GM18909 (cell line): Measurements from ENCODE around the gene FHL3.

ENCODE experiments used
- ATAC-seq: cut with Tn5 transposase; IDR thresholded peaks from one replicate; pipeline ENCODE4 v1.9.1; 2021; ENCODE audit warnings: mild to moderate bottlenecking; ENCODE audit not compliant: unreplicated experiment, poor library complexity

FHL3 gene, protein sequence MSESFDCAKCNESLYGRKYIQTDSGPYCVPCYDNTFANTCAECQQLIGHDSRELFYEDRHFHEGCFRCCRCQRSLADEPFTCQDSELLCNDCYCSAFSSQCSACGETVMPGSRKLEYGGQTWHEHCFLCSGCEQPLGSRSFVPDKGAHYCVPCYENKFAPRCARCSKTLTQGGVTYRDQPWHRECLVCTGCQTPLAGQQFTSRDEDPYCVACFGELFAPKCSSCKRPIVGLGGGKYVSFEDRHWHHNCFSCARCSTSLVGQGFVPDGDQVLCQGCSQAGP

DNA sequence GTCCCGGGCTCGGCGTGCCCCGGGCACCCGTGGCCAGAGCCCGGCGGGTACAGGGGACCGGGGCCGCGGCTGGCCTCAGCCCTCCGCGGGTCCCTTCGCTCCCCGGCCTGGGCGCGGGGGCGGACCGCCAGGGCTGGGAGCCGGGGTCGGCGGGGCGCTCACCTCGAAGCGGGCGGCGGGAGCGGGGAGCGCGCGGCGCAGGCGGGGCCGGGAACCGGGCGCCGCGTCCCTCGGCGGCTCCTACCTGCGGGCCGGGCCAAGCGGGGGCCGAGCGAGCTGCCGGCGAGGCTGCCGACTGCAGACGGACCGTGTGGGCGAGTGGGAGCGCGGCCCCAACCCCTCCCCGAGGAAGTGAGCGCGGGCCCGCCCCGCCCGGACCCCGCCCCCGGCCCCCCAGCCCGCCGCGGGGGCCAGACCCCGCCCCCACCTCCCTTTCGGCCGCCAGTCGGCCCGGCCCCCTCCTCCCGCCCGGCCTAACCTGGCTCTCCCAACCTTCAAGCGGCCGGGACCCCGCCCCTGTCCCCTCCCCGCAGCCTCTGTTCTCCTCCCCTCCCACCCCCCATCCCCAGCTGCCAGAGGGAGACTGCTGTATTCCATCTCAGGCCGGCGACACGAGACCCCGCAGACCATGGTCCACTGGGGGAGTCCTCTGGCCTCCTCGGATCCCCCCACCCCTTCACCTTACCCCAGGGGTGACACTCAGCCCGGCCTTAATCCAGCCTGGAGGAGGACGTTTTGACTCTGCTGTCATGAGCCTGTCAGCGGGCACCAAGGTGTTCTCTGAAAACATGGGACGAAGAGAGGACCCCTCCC, at the start of gene FHL3:
FHL3 (minus strand) TSS at position 320 of the 813 bp plus-strand sequence. CDS start 6,102 bp downstream, outside the sequence.
- ATAC-seq: peak; percentile 38

- ATAC-seq: no peak
Observed at GRCh38 chr1:38053416-38054091, 48.2 kb upstream of the FHL3 start.

DNA sequence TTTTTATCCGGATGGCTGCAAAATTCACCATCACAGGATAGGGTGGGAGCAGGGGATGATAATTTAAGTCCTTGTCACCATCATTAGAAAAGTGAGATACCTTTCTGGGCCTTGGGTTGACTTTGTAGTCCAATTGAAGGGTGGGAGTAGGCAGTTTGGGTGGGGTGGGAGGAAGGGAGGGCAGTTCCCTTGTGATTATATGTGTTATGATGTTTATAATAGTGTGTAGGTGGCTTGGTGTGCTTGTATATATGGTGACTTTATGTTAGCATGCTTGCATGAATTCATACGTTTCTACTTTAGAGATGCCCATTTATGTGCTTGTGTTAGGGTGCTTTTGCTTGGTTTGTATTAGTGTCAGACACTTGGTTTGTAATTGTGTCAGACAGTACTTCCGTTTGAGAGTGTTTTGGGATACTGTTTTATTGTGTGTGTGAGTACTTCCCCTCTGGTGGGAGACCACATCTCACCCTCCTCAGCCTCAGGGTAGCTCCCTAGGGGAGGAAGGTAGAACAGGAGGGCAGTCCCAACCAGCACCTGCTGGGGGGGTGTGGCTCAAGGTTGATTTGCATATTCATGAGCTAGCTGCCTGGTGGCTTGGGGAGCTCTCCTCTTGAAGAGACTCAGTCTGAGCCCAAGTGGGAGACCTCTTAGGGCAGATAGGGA, 47.6 kb upstream of the FHL3 start:
- ATAC-seq: peak; percentile 62

DNA sequence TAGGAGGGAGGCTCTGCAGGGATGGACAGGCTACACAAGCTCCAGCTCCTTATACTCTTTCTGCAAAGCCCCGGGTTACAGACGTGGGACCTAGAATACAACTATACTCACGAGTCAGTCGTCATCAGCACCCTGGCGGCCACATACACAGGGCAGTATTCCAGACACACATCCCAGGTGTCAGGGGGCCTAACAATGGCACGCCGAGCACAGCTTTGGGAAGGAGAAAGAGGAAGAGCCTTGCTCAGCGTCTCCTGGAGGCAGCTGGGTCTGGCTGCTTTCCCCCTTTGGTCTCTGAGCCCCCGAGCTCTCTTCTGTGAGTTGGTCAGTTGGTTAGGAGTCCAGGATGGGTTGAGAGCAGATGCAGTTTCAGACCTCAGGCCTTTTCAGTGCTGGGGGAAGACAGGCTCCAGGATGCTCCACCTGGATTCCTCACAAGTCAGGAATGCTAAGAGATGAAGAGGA, 45.8 kb upstream of the FHL3 start:
- no peak for ATAC-seq

DNA sequence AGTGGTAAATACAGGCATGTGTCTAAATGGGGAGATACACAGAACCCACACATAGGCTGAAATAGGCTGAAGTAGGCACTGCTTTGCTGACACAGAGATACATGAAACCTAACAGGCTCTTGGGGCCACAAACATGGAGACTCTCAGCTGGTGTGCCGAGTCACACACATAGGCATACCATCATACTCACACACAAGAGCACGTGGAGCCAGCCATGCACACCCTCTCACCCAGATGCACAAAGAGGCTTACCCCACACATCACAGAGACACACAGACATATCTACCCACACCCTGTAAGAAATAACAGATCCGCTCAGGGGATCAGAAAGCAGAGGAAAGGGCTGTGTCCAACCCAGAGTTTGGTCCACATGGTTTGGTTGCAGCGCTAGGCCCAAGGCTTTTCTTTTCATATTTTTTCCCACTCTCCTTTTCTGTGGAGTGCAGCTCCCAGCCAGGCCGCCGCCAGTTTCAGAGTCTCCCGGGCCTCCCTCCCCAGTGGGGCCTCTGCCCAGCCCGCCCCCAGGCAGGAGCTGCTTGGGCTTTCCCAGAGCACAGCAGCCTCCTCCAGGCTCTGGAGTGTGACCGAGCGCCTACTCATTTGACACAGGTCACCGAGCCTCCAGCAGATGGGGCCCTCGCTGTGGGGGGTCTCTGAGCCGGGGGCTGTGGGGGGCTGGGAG, 45.2 kb upstream of the FHL3 start:
- ATAC-seq: no peak

DNA sequence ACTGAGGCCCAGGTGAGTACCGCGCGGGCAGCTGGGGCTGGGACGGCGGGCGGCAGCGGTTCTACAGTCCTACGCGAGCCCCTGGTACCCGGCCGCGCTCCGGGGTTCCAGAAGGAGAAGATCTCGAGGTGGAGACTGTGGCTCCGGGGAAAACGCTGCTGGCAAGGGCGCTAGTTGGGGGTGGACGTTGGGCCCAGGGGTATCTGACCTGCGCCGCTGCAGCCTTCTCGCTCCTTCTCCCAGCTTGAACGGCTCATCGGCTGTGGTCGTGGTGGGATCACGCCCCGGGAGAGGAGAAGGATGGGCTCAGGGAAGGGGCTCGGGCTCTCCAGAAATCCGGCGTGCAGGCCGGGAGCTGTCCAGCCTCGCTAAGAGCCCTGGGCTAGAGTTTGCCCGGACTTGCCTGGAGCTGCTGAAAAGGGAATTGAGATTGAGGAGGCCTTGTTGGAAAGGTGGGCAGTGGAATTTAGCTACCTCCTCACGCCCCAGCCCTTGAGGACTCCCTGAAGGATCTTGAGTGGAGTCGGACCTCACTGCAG, 42.4 kb upstream of the FHL3 start:
- no peak for ATAC-seq

DNA sequence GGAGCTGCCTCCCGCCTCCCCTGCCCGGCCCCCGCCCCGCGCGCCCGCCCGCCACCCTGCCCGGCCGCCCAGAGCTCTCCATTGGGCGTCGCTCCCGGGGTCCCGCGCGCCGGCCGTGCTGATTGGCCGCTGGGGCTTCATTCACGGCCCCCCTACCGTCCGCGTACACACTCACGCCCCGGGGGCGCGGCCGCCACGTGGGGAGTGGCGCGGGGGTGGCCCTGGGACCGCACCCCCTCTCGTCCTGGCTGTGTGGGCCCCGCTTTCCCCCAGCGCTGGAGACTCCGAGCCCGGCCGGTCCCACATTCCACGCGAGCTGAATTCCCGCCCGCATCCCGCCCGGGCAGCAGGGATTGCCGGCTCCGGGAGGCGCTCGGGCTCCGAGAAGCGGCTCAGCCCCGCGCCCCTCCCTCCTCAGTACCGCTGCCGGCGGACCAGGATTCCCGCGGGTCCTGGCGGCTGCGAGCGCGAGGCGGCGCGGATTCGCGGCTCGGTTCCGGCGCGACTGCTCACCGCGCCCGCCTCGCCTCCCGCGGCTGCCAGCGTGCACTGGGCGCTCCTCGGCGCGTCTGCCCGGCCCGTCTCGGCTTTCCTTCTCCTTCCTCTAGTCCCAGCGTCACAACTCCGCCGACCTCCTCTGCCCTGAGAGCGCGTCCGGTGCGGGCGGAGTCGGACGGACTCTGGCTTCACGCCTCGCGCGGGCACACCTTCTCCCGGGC, 41.7 kb upstream of the FHL3 start:
- peak; percentile 64 for ATAC-seq

DNA sequence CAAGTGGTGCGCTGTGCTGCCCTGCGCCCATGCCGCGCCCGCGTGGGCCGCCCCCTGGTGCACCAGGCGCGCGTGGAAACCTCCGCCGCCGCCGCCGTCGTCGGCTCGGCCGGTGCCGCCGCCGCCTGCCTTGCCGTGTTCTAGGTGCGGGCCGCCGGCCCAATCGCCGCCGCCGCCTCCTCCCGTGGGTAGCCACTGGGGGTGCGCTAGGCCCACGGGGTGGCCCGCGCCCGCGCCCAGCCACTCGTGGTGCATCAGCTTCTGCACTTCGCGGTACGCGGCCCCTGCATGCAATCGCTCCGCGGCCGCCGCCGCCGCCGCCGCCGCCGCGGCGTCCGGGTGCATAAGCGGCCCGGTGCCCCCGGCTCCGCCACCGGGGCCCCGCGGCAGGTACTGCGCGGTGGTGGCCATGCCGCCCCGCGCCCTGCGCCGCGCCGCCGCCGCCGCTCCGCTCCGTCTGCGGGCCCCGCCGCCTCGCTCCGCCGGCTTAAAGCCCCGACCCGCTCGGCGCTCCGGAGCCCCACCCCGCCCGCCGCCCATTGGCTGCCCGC, 41.1 kb upstream of the FHL3 start, which contains the start of gene POU3F1:
POU3F1 (minus strand) TSS at position 461 of the 551 bp plus-strand sequence; CDS start at position 411, 50 bp downstream.
- ATAC-seq: peak; percentile 12

DNA sequence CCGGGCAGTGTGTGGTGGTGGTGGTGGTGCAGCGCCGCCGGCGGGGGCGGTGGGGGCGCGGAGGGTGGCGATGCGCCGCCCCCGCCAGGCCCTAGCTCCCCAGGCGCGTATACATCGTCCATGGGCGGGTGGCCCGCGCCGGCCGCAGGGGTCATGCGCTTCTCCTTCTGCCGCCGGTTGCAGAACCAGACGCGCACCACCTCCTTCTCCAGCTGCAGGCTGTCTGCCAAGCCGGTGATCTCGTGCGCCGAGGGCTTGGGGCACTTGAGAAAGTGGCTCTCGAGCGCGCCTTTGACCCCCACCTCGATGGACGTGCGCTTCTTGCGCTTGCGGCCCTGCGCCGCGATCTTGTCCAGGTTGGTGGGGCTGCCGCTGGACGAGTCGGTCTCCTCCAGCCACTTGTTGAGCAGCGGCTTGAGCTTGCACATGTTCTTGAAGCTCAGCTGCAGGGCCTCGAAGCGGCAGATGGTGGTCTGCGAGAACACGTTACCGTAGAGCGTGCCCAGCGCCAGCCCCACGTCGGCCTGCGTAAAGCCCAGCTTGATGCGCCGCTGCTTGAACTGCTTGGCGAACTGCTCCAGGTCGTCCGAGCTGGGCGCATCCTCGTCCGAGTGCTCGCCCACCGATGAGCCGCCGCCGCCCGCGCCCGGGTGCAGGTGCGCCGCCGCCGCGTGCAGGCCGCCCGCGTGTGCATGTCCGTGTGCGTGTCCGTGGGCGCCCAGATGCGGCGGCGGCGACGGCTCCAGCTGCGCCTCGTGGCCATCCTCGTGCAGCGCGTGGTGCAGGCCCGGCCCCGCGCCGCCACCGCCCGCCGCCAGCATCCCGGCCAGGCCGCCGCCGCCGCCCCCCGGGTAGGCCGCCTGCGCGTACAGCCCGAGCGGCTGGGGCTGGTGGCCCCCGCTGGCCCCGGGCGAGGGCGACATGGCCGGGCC, 40.4 kb upstream of the FHL3 start:
- ATAC-seq: peak; percentile 12

- ATAC-seq: no peak
Observed at GRCh38 chr1:38044221-38045215, 39.2 kb upstream of the FHL3 start.

DNA sequence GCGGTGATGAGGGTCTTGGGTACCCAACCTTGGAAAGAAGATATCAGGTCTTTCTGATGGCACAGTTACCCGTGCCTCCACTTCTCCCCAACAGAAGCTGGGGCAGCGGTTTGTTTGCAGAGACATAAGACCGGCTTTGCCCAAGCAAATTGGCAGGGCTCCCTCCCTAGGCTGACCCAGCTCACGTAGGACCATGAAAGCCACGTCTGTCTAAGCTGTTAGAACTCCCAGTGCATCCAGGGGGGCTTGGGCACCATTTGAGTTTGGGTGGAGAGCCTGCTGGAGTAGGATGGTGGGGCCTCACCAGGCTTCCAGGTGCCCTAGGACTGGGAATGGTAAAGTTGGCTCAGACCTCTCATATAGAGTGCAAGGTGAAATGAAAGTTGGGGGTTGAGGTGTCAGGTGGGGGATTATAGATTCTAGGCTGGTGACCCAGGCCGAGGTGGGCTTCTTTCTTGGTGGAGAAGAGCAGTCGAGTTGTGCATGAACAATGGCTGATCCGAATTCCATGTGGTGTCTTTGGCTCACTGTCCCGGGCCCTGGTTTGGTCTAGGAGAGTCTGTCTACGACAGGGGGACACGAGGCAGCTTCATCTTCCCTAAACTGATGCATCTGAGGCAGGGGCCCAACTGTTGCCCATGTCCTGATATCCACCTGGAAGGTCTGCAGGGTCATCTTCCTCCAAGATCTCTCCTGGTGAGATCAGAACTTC, 37.9 kb upstream of the FHL3 start:
- no peak for ATAC-seq

GRCh38 chr1:38041936-38042834, 36.9 kb upstream of the FHL3 start:
- ATAC-seq: no peak

GRCh38 chr1:38039331-38040088, 34.2 kb upstream of the FHL3 start:
- no peak for ATAC-seq

- no peak for ATAC-seq
Observed at GRCh38 chr1:38038861-38039260, 33.5 kb upstream of the FHL3 start.
